Stimulated activated CD4-positive, alpha-beta T cell treated with anti-CD3 and anti-CD28 coated beads, Interleukin-1b, Interleukin-23, amount 100 ng/mL, for 24 hours (primary cell): ENCODE measurements around the gene HTT.

Experiments used
- DNase-seq, 4 experiments: peaks; one replicate each; pipeline ENCODE4 v3.0.0-alpha.2; 2020; ENCODE audit warnings: low read depth in 4 of 4, low spot score in 1 of 4

The HTT gene

GRCh38 chr4:3074078-3074845, at the start of gene HTT, which contains the start of gene HTT-AS:
TSS of gene HTT (plus strand) at chr4:3074681. CDS start at chr4:3074826, 145 bp downstream.
TSS of gene HTT-AS (minus strand) at chr4:3074538.
- DNase-seq, result peak; percentile 95 to 100 (median 98)

GRCh38 chr4:3025881-3026280, 48.6 kb upstream of the HTT start:
- DNase-seq, result no peak

GRCh38 chr4:3026540-3026939, 47.9 kb upstream of the HTT start:
- DNase-seq, result no peak

- DNase-seq, result no peak
Observed at GRCh38 chr4:3029464-3029863, 45.0 kb upstream of the HTT start.

GRCh38 chr4:3030566-3031356, 43.7 kb upstream of the HTT start:
- no peak for DNase-seq

- no peak for DNase-seq
Observed at GRCh38 chr4:3031357-3032082, 43.0 kb upstream of the HTT start.

GRCh38 chr4:3034231-3034630, 40.2 kb upstream of the HTT start:
- no peak for DNase-seq

- no peak for DNase-seq
Observed at GRCh38 chr4:3035249-3035648, 39.2 kb upstream of the HTT start.

GRCh38 chr4:3035674-3036073, 38.8 kb upstream of the HTT start:
- no peak for DNase-seq

- no peak for DNase-seq
Observed at GRCh38 chr4:3036131-3036952, 38.1 kb upstream of the HTT start.

- DNase-seq, result no peak
Observed at GRCh38 chr4:3037957-3038461, 36.5 kb upstream of the HTT start.

- DNase-seq, result no peak
Observed at GRCh38 chr4:3039706-3040366, 34.6 kb upstream of the HTT start.

GRCh38 chr4:3040452-3041191, 33.9 kb upstream of the HTT start:
- no peak for DNase-seq

- peak in 1 of 4 experiments; percentile 9 for DNase-seq
Observed at GRCh38 chr4:3041192-3042142, 33.0 kb upstream of the HTT start.

- no peak for DNase-seq
Observed at GRCh38 chr4:3042226-3042625, 32.3 kb upstream of the HTT start.

- no peak for DNase-seq
Observed at GRCh38 chr4:3043282-3044020, 31.0 kb upstream of the HTT start.
